Left ventricle myocardium inferior (tissue), 1 donor: ENCODE results near the gene FAF1. TPM values are rescaled to one million over a fixed set of nuclear protein-coding genes. Genes with fewer than 3 reads are reported as not detected.

ENCODE experiments used
- DNase-seq: peaks from one replicate; pipeline ENCODE4 v3.0.0-alpha.2; 2020
- H3K27ac ChIP-seq: fragments of 200-600 bp; replicated peaks from 2 replicates; pipeline ENCODE4 v1.8.0; 2021
- H3K27me3 ChIP-seq: fragments of 200-600 bp; 2 replicates; pipeline ENCODE4 v1.8.0; 2021; ENCODE audit warnings: low read depth
- H3K36me3 ChIP-seq: fragments of 200-600 bp; 2 replicates; pipeline ENCODE4 v1.8.0; 2021
- H3K4me1 ChIP-seq: fragments of 200-600 bp; 2 replicates; pipeline ENCODE4 v1.8.0; 2021
- H3K4me3 ChIP-seq: fragments of 200-600 bp; 2 replicates; pipeline ENCODE4 v1.8.0; 2021; ENCODE audit warnings: mild to moderate bottlenecking, moderate library complexity
- H3K9me3 ChIP-seq: fragments of 200-600 bp; replicated peaks from 2 replicates; pipeline ENCODE4 v1.8.0; 2021
- CTCF ChIP-seq: fragments of 200-600 bp; IDR thresholded peaks from 2 replicates; pipeline ENCODE4 v1.8.0; 2021; ENCODE audit warnings: antibody characterized with exemption, mild to moderate bottlenecking, borderline replicate concordance
- intact Hi-C: fragments of 100-400 bp; cut with micrococcal nuclease; formaldehyde crosslinking; loops from one replicate; pipeline ENCODE4 v1.11.0; 2022
- total RNA-seq: library from RNA; stranded (reverse); fragmentation: NEBNext Ultra II Directional; extraction: Animal tissue kit (Norgen Biotek cat#: 25700); gene quantifications from one replicate; pipeline ENCODE4 v1.2.1, GENCODE V29; 2021
- donor health status: DM: no; HTN: yes; CAD: no; lungs with severe emphysema.

The FAF1 gene
- total RNA-seq, 1 donor from 2014 or later, result 80.0 TPM

GRCh38 chr1:50969611-50970508 lies 9.8 kb upstream of the FAF1 start, which contains the start of gene CDKN2C:
Gene CDKN2C (plus strand): TSS chr1:50970245. CDS start chr1:50970369, 124 bp downstream.
- Histone ChIP-seq H3K9me3 (no peaks in the 10 kb centered on the region), H3K4me3 (peak within 1 kb of the TSS; percentile 93), H3K36me3 (no peaks in the 10 kb centered on the region), H3K27me3 (no peaks in the 10 kb centered on the region), H3K27ac (peak within 1 kb of the TSS; percentile 100), H3K4me1 (peaks cover 62% of the 10 kb centered on the region)
- no peak for TF ChIP-seq CTCF
- DNase-seq, result peak; percentile 75
- intact Hi-C loops, result no loop called here

- peaks cover 62% of the 10 kb centered on the region for H3K4me1 ChIP-seq
- peak overlapping the region; percentile 100 for H3K27ac ChIP-seq
- TF ChIP-seq CTCF, result no peak
- DNase-seq, result peak; percentile 51
- H3K27me3 ChIP-seq, result no peaks in the 10 kb centered on the region
- H3K9me3 ChIP-seq, result no peaks in the 10 kb centered on the region
- peak overlapping the region; percentile 93 for H3K4me3 ChIP-seq
- intact Hi-C loops, result no loop called here
- H3K36me3 ChIP-seq, result no peaks in the 10 kb centered on the region
Observed at GRCh38 chr1:50968821-50969610, 8.9 kb upstream of the FAF1 start.

- peak; percentile 94 for DNase-seq
- Histone ChIP-seq H3K4me1 (peaks cover 61% of the 10 kb centered on the region), H3K4me3 (peak overlapping the region; percentile 93), H3K27ac (peak overlapping the region; percentile 100), H3K9me3 (no peaks in the 10 kb centered on the region), H3K27me3 (no peaks in the 10 kb centered on the region), H3K36me3 (no peaks in the 10 kb centered on the region)
- intact Hi-C loops, result no loop called here
- peak; percentile 66 for TF ChIP-seq CTCF
Observed at GRCh38 chr1:50968158-50968820, 8.2 kb upstream of the FAF1 start.

GRCh38 chr1:50967416-50968157 lies 7.5 kb upstream of the FAF1 start:
- no peak for TF ChIP-seq CTCF
- Histone ChIP-seq H3K27ac (peak overlapping the region; percentile 100), H3K4me3 (peak overlapping the region; percentile 93), H3K36me3 (no peaks in the 10 kb centered on the region), H3K27me3 (no peaks in the 10 kb centered on the region), H3K4me1 (peaks cover 54% of the 10 kb centered on the region), H3K9me3 (no peaks in the 10 kb centered on the region)
- intact Hi-C loops, result no loop called here
- DNase-seq, result no peak
